ENCODE data around the gene APOE. TPM values are rescaled to one million over a fixed set of nuclear protein-coding genes. Genes with fewer than 3 reads are reported as not detected.

APOE gene
- total and polyA plus RNA-seq, 9 of the 15 experiments (the other 6 are each of a cell fraction or from before 2014, with no cell fraction given), result 0.14 to 180 (median 58.1) TPM; not detected in 1

GRCh38 chr19:44954278-44954648, 48.7 kb downstream of the APOE start (continued):
- TF ChIP-seq ZBTB43 (CRISPR knock-in tag; IDR thresholded peaks at IDR 0.05), result 0 out of 2 replicates have a peak, but pooled peaks have one; percentile 2
- TF ChIP-seq ERF (CRISPR knock-in tag; IDR thresholded peaks at IDR 0.05), result 0 out of 2 replicates have a peak, but pooled peaks have one; percentile 25
- TF ChIP-seq SMAD2 (IDR thresholded peaks at IDR 0.05; ENCODE audit: low read depth, low read length), result no peak
- TF ChIP-seq ZFP30 (CRISPR knock-in tag; IDR thresholded peaks at IDR 0.05; ENCODE audit: borderline replicate concordance), result no peak
- TF ChIP-seq ZNF12 (CRISPR knock-in tag; IDR thresholded peaks at IDR 0.05), result 0 out of 2 replicates have a peak, but pooled peaks have one; percentile 2
- no peak for TF ChIP-seq KAT7 (CRISPR knock-in tag; IDR thresholded peaks at IDR 0.05; ENCODE audit: borderline replicate concordance)
- no peak for TF ChIP-seq HNRNPK (IDR thresholded peaks at IDR 0.05; ENCODE audit: low read depth, low read length, poor library complexity, severe bottlenecking)
- TF ChIP-seq HOXB6 (CRISPR knock-in tag; IDR thresholded peaks at IDR 0.05; ENCODE audit: borderline replicate concordance), result no peak
